GM18867 (cell line): ENCODE data around the gene MRS2.

Experiments
- ATAC-seq: cut with Tn5 transposase; IDR thresholded peaks from one replicate; pipeline ENCODE4 v1.9.1; 2021; ENCODE audit warnings: mild to moderate bottlenecking, moderate library complexity; ENCODE audit not compliant: unreplicated experiment

The MRS2 gene

DNA sequence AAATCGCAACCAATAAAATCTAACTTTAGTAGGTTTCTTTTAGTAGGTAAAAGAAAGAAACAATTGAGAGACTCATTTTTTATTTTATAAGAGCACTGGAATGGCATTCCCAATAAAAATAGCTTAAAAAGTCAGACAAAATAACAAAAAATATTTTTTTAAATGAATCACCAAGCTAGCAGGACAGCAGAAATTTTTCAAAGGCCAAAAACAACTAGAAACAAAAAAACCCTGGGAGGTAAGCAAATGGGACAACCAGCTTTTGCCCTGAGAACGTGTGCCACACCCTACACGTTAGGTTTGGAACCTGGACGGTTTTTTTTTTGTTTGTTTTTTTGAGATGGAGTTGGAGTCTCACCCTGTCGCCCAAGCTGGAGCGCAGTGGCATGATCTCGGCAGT, 67.1 kb downstream of the MRS2 start:
- no peak for ATAC-seq

DNA sequence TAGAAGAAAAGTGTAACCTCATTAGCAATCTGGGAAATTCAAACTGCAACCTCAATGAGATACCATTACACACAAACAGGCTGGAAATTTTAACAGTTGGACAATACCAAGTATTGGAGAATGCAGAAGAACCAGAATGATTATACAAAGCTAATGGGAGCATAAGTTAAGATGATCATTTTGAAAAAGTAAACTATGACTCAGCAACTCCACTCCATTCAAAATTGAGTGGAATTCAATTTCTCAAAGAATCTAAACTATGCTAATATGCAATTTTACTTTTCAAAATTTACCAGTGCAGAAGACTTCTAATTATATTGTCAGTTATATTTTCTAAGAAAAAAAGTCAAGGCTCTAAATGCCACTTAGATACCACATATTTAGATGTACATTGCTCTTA, 69.4 kb downstream of the MRS2 start:
- ATAC-seq, result no peak
